Suprapubic skin (tissue), 4 donors: ENCODE measurements around the gene PPP1R3G. TPM values are rescaled to one million over a fixed set of nuclear protein-coding genes. Genes with fewer than 3 reads are reported as not detected.

Experiments used
- DNase-seq, 2 donors: peaks; one replicate each; pipeline ENCODE4 v3.0.0-alpha.2; 2019; ENCODE audit warnings: low spot score in 2 of 2
- H3K27ac ChIP-seq: fragments of 200-600 bp; sonication (generic); one replicate; pipeline ENCODE4 v1.5.1; 2019
- H3K27me3 ChIP-seq: fragments of 200-600 bp; sonication (generic); one replicate; pipeline ENCODE4 v1.5.1; 2019
- H3K36me3 ChIP-seq: fragments of 200-600 bp; sonication (generic); one replicate; pipeline ENCODE4 v1.5.1; 2019
- H3K4me1 ChIP-seq: fragments of 200-600 bp; sonication (generic); one replicate; pipeline ENCODE4 v1.5.1; 2019
- H3K4me3 ChIP-seq: fragments of 200-600 bp; sonication (generic); one replicate; pipeline ENCODE4 v1.5.1; 2019; ENCODE audit warnings: mild to moderate bottlenecking
- H3K9me3 ChIP-seq: fragments of 200-600 bp; sonication (generic); one replicate; pipeline ENCODE4 v1.5.1; 2019
- CTCF ChIP-seq, 2 donors: fragments of 200-600 bp in 1 of 2; fragments of 450-650 bp in 1 of 2; sonication (generic) in 1 of 2; IDR thresholded peaks; one replicate each; pipeline ENCODE4 v1.5.1; 2016 to 2019; ENCODE audit warnings: antibody characterized with exemption in 2 of 2, mild to moderate bottlenecking in 1 of 2, moderate library complexity in 1 of 2
- EP300 ChIP-seq: sonication (generic); formaldehyde crosslinking; IDR thresholded peaks from one replicate; pipeline ENCODE4 v1.6.1; 2017; ENCODE audit warnings: antibody characterized with exemption
- POLR2A ChIP-seq, 2 donors: fragments of 450-650 bp; IDR thresholded peaks; one replicate each; pipeline ENCODE4 v1.6.1; 2017; ENCODE audit warnings: antibody characterized with exemption in 2 of 2, mild to moderate bottlenecking in 2 of 2, moderate library complexity in 2 of 2
- POLR2AphosphoS5 ChIP-seq, 3 donors: sonication (generic); formaldehyde crosslinking; IDR thresholded peaks; one replicate each; pipeline ENCODE4 v1.6.1; 2017; ENCODE audit warnings: antibody characterized with exemption in 3 of 3
- WGBS: methylation state at CpG from one replicate; pipeline ENCODE4 v1.1.5; 2018; 5-methylcytosine and 5-hydroxymethylcytosine counted together
- total RNA-seq, 4 donors: library from RNA; depleted of rRNA; stranded (reverse); fragments of >200 nt; gene quantifications; one replicate each; pipeline ENCODE4 v1.1.0, GENCODE V29; 2016

The PPP1R3G gene
- total RNA-seq, 4 donors from 2014 or later = 0.38 to 0.80 (median 0.67) TPM

- no peaks in the 10 kb centered on the region for H3K9me3 ChIP-seq
- H3K27me3 ChIP-seq = no peaks in the 10 kb centered on the region
- H3K36me3 ChIP-seq = no peaks in the 10 kb centered on the region
- H3K4me3 ChIP-seq = no peak overlapping the region
- no peaks in the 10 kb centered on the region for H3K4me1 ChIP-seq
- no peak overlapping the region for H3K27ac ChIP-seq
- DNase-seq = no peak
- no peak for TF ChIP-seq POLR2AphosphoS5 (IDR thresholded peaks at IDR 0.05)
- 70% methylated on average over 7 of the region's 7 CpGs for WGBS
These were observed 8.3 kb downstream of the PPP1R3G start for GRCh38 chr6:5093231-5094015.

GRCh38 chr6:5094327-5094726, 9.2 kb downstream of the PPP1R3G start:
- DNase-seq = no peak
- TF ChIP-seq EP300 (no peak), CTCF (IDR thresholded peaks at IDR 0.05) (no peak), POLR2A (IDR thresholded peaks at IDR 0.05) (no peak), POLR2AphosphoS5 (IDR thresholded peaks at IDR 0.05) (no peak)
- no peak overlapping the region for H3K4me3 ChIP-seq
- 66% methylated on average over 3 of the region's 3 CpGs for WGBS
- no peaks in the 10 kb centered on the region for H3K9me3 ChIP-seq
- H3K27ac ChIP-seq = no peak overlapping the region
- no peaks in the 10 kb centered on the region for H3K27me3 ChIP-seq
- no peaks in the 10 kb centered on the region for H3K4me1 ChIP-seq
- no peaks in the 10 kb centered on the region for H3K36me3 ChIP-seq

GRCh38 chr6:5095236-5095635, 10.1 kb downstream of the PPP1R3G start:
- Histone ChIP-seq H3K27me3 (no peaks in the 10 kb centered on the region), H3K4me3 (no peak overlapping the region), H3K4me1 (no peaks in the 10 kb centered on the region), H3K36me3 (no peaks in the 10 kb centered on the region), H3K9me3 (no peaks in the 10 kb centered on the region), H3K27ac (no peak overlapping the region)
- 81% methylated on average over 3 of the region's 3 CpGs for WGBS
- TF ChIP-seq POLR2AphosphoS5 (IDR thresholded peaks at IDR 0.05) (no peak), CTCF (IDR thresholded peaks at IDR 0.05) (no peak), POLR2A (IDR thresholded peaks at IDR 0.05) (no peak), EP300 (no peak)
- DNase-seq = no peak

- peak in 1 of 2 donors; percentile 29 for DNase-seq
- TF ChIP-seq EP300 (no peak), POLR2A (IDR thresholded peaks at IDR 0.05) (no peak), POLR2AphosphoS5 (IDR thresholded peaks at IDR 0.05) (no peak), CTCF (IDR thresholded peaks at IDR 0.05) (no peak)
- Histone ChIP-seq H3K4me1 (no peaks in the 10 kb centered on the region), H3K36me3 (no peaks in the 10 kb centered on the region), H3K27ac (no peak overlapping the region), H3K9me3 (no peaks in the 10 kb centered on the region), H3K4me3 (no peak overlapping the region), H3K27me3 (no peaks in the 10 kb centered on the region)
- 76% methylated on average over 2 of the region's 2 CpGs for WGBS
These were observed 11.3 kb downstream of the PPP1R3G start for GRCh38 chr6:5096482-5096881.

GRCh38 chr6:5098501-5099270, 13.5 kb downstream of the PPP1R3G start:
- peak; percentile 36 to 63 for DNase-seq
- Histone ChIP-seq H3K36me3 (no peaks in the 10 kb centered on the region), H3K9me3 (no peaks in the 10 kb centered on the region), H3K4me3 (no peak overlapping the region), H3K27me3 (no peaks in the 10 kb centered on the region), H3K27ac (no peak overlapping the region), H3K4me1 (no peaks in the 10 kb centered on the region)
- WGBS = 85% methylated on average over 14 of the region's 14 CpGs
- no peak for TF ChIP-seq POLR2AphosphoS5 (IDR thresholded peaks at IDR 0.05)
- TF ChIP-seq EP300 = no peak
- no peak for TF ChIP-seq POLR2A (IDR thresholded peaks at IDR 0.05)
- no peak for TF ChIP-seq CTCF (IDR thresholded peaks at IDR 0.05)
